ENCODE results near the gene MSRB3. TPM values are rescaled to one million over a fixed set of nuclear protein-coding genes. Genes with fewer than 3 reads are reported as not detected.

Gene MSRB3
- total RNA-seq, 6 experiments from 2014 or later = 1.4 to 5.6 (median 2.6) TPM

DNA sequence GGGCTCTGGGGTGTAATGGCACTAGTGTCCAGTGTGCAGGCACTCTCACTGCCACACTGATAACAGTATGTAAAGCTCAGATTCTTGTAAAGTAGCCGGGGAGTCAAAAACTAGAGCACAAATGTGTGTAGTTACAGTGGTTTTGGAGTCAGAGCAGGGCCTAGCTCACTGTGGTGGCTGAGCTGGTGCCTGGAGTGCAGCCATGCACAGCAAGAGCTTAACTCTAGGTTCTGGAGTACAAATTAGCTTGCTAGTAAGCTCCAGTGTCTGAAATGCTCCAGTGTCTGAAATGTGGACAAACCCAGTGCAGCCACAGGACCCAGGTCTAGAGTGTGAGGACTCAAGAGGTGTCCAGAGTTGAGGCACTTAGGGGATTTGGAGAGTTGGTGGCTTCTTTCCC lies 149.2 kb downstream of the MSRB3 start:
- no peak for ATAC-seq
- Histone ChIP-seq H3K9me3 (no peaks in the 10 kb centered on the region), H3K4me3 (no peak overlapping the region), H3K36me3 (no peaks in the 10 kb centered on the region), H3K27me3 (no peaks in the 10 kb centered on the region), H3K4me1 (peaks cover 0 to 2% (median 0%) of the 10 kb centered on the region in 4 donors), H3K27ac (no peak overlapping the region)
- TF ChIP-seq, protein P1, sequence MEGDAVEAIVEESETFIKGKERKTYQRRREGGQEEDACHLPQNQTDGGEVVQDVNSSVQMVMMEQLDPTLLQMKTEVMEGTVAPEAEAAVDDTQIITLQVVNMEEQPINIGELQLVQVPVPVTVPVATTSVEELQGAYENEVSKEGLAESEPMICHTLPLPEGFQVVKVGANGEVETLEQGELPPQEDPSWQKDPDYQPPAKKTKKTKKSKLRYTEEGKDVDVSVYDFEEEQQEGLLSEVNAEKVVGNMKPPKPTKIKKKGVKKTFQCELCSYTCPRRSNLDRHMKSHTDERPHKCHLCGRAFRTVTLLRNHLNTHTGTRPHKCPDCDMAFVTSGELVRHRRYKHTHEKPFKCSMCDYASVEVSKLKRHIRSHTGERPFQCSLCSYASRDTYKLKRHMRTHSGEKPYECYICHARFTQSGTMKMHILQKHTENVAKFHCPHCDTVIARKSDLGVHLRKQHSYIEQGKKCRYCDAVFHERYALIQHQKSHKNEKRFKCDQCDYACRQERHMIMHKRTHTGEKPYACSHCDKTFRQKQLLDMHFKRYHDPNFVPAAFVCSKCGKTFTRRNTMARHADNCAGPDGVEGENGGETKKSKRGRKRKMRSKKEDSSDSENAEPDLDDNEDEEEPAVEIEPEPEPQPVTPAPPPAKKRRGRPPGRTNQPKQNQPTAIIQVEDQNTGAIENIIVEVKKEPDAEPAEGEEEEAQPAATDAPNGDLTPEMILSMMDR (IDR thresholded peaks at IDR 0.05) = no peak
- no peak for TF ChIP-seq POLR2A (IDR thresholded peaks at IDR 0.05)
- intact Hi-C loops (cut with DNase I) = no loop called here
- DNase-seq = no peak
- WGBS (ENCODE audit: insufficient coverage, low coverage, low lambda C conversion rate, missing lambda C conversion rate) = 60% methylated on average over 1 of the region's 1 CpG

DNA sequence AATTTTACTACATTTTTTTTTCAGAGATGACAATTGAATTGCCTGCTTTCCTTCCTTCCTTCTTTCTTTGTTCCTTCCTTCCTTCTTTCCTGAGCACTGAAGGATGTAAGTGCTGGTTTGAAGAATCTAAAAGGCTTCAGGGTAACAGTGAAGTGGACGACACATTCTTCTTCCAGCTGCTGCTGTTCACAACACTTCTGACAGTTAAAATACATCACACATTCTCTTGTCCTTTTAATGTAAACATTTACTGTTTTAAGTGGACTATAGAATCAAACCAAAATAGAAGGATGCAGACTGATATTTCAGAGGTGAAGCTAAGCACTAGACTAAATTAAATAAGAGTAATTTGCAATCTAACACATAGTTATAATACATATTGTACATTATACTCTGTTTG lies 151.5 kb downstream of the MSRB3 start:
- TF ChIP-seq, protein P1 (IDR thresholded peaks at IDR 0.05) = no peak
- no peak for TF ChIP-seq POLR2A (IDR thresholded peaks at IDR 0.05)
- H3K9me3 ChIP-seq = no peaks in the 10 kb centered on the region
- no peaks in the 10 kb centered on the region for H3K27me3 ChIP-seq
- H3K4me1 ChIP-seq = peaks cover 0 to 2% (median 0%) of the 10 kb centered on the region in 4 donors
- no peak overlapping the region for H3K4me3 ChIP-seq
- WGBS (ENCODE audit: insufficient coverage, low coverage, low lambda C conversion rate, missing lambda C conversion rate) = 43% methylated on average over 1 of the region's 1 CpG
- intact Hi-C loops (cut with DNase I) = no loop called here
- ATAC-seq (no peak), DNase-seq (no peak)
- no peak overlapping the region for H3K27ac ChIP-seq
- no peaks in the 10 kb centered on the region for H3K36me3 ChIP-seq

DNA sequence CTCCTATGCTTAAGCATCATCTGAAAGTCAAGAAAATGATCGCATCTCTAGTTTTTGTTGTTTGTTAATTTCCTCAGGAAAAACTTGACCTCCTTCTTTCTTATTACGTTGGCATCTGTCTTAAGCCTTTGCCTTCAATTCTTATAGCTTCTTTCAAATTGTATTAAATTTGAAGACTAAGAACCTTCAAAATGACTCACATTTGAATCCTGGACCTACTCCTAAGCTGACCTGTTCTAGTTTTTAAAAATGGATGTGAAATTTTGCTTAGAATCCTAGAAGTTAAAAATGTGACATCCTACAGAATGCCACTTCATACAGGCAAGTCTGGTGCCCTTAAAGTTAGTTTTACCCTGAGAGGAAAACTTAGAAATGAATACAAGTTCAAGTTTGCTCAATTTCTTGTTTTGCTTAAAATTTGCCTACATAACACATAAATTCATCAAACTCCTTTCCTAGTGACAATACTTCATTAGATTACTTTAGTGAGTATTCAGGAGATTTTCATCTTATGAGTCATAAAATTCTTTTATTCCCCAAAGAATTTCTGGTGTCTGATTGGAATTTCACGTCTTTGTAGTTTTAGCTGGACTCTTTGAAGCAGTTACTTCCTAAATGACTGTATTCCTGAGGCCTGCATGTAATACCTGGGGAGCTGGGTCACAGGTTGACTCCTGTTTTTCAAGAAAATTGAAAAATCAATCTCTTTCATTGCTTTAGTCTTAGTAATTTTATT lies 152.3 kb downstream of the MSRB3 start:
- DNase-seq (no peak), ATAC-seq (no peak)
- intact Hi-C loops (cut with DNase I) = no loop called here
- H3K36me3 ChIP-seq = no peaks in the 10 kb centered on the region
- no peak overlapping the region for H3K27ac ChIP-seq
- H3K27me3 ChIP-seq = no peaks in the 10 kb centered on the region
- no peak overlapping the region for H3K4me3 ChIP-seq
- H3K4me1 ChIP-seq = no peaks in the 10 kb centered on the region
- WGBS (ENCODE audit: insufficient coverage, low coverage, low lambda C conversion rate, missing lambda C conversion rate) = 72% methylated on average over 3 of the region's 3 CpGs
- no peaks in the 10 kb centered on the region for H3K9me3 ChIP-seq
- TF ChIP-seq POLR2A (IDR thresholded peaks at IDR 0.05) = no peak
- TF ChIP-seq, protein P1 (IDR thresholded peaks at IDR 0.05) = no peak

DNA sequence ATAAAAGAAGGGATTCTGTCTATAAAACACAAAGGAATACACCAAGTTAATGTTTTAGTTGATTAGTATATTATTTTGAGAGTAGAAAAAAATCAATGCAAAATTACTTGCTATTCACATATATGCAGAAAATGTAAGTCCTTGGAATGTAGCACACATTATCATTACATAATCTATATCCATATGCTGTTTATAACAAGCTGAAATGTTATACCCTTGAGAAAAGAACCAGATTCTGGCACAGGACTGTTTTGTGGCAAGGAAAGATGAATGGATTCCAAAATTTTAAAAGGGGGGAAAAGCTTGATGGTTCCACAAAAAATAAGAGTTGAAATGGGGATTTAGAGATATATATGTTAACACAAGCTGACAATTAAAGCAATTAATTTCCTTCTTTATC lies 153.6 kb downstream of the MSRB3 start:
- H3K4me1 ChIP-seq = no peaks in the 10 kb centered on the region

More for the DNA sequence above, 153.6 kb downstream of the MSRB3 start:
- H3K27ac ChIP-seq = no peak overlapping the region
- H3K9me3 ChIP-seq = no peaks in the 10 kb centered on the region
- intact Hi-C loops (cut with DNase I) = no loop called here
- no peak overlapping the region for H3K4me3 ChIP-seq
- ATAC-seq = no peak
- no peaks in the 10 kb centered on the region for H3K27me3 ChIP-seq
- TF ChIP-seq, protein P1 (IDR thresholded peaks at IDR 0.05) = no peak
- no peak for TF ChIP-seq POLR2A (IDR thresholded peaks at IDR 0.05)
- H3K36me3 ChIP-seq = no peaks in the 10 kb centered on the region
- DNase-seq = no peak
